ENCODE measurements around the gene PHTF2.

DNA sequence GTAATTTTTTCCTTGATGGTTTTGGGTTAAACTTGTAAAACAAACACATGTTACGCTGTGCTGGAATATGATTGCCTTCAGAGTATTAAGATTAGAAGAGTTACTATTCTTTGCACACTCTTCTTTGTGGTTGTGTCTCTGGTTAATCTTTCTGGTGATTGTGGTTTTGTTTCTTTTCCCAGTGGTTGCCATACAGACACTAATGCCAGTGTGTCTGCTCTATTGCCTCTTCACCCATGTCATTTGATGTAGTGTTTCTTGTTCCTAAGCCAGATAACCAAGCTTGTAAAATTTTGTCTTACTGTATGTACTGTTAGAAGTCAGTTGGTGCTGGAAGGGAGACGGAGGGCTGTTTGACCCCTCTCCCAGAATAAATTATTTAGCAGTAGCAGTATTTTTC lies 124.8 kb downstream of the PHTF2 start:
- TF ChIP-seq, protein P1, sequence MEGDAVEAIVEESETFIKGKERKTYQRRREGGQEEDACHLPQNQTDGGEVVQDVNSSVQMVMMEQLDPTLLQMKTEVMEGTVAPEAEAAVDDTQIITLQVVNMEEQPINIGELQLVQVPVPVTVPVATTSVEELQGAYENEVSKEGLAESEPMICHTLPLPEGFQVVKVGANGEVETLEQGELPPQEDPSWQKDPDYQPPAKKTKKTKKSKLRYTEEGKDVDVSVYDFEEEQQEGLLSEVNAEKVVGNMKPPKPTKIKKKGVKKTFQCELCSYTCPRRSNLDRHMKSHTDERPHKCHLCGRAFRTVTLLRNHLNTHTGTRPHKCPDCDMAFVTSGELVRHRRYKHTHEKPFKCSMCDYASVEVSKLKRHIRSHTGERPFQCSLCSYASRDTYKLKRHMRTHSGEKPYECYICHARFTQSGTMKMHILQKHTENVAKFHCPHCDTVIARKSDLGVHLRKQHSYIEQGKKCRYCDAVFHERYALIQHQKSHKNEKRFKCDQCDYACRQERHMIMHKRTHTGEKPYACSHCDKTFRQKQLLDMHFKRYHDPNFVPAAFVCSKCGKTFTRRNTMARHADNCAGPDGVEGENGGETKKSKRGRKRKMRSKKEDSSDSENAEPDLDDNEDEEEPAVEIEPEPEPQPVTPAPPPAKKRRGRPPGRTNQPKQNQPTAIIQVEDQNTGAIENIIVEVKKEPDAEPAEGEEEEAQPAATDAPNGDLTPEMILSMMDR (IDR thresholded peaks at IDR 0.05), result no peak
- no peak for TF ChIP-seq POLR2A (IDR thresholded peaks at IDR 0.05)

All from testis (tissue), 2 donors.